ENCODE results near the gene IPO4. TPM values are rescaled to one million over a fixed set of nuclear protein-coding genes. Genes with fewer than 3 reads are reported as not detected.

IPO4 gene
- total and polyA plus RNA-seq, 2 of the 13 experiments (the other 11 are each of a cell fraction or from before 2014, with no cell fraction given), result 39.0 to 179 TPM

GRCh38 chr14:24188251-24189058 is at the start of gene IPO4 (continued):
- peak; percentile 81 for TF ChIP-seq TIGD3 (CRISPR knock-in tag; IDR thresholded peaks at IDR 0.05; ENCODE audit: borderline replicate concordance)
- peak; percentile 98; the same call in 1 of the 2 replicates for TF ChIP-seq NRL (CRISPR knock-in tag; IDR thresholded peaks at IDR 0.05; ENCODE audit: borderline replicate concordance)
- peak; percentile 99 for TF ChIP-seq ETS1 (CRISPR knock-in tag; IDR thresholded peaks at IDR 0.05)
- peak; percentile 98 for TF ChIP-seq ZNF574 (CRISPR knock-in tag; IDR thresholded peaks at IDR 0.05)
- TF ChIP-seq HNRNPL (IDR thresholded peaks at IDR 0.05; ENCODE audit: low read depth, low read length), result peak; percentile 62; the same call in 1 of the 2 replicates
- peak; percentile 89; the same call in 1 of the 2 replicates for TF ChIP-seq EHMT2 (IDR thresholded peaks at IDR 0.05; ENCODE audit: borderline replicate concordance, low read depth, low read length)
- TF ChIP-seq ZNF180 (CRISPR knock-in tag; IDR thresholded peaks at IDR 0.05; ENCODE audit: borderline replicate concordance, low read depth), result 0 out of 2 replicates have a peak, but pooled peaks have one; percentile 32
- TF ChIP-seq ZSCAN25 (CRISPR knock-in tag; IDR thresholded peaks at IDR 0.05), result peak; percentile 93
- peak; percentile 100 for TF ChIP-seq ZNF275 (CRISPR knock-in tag; IDR thresholded peaks at IDR 0.05; ENCODE audit: borderline replicate concordance)
- peak; percentile 100 for TF ChIP-seq KAT8 (CRISPR knock-in tag; IDR thresholded peaks at IDR 0.05)
- peak; percentile 86; the same call in 1 of the 2 replicates for TF ChIP-seq ZKSCAN1 (IDR thresholded peaks at IDR 0.05; ENCODE audit: low read length)
- TF ChIP-seq PCBP2 (optimal IDR thresholded peaks at IDR 0.05; ENCODE audit: low read depth, low read length, poor library complexity, severe bottlenecking), result peak; percentile 73
- TF ChIP-seq MEIS2 (CRISPR knock-in tag; IDR thresholded peaks at IDR 0.05), result peak; percentile 66
- peak; percentile 95 for TF ChIP-seq PATZ1 (CRISPR knock-in tag; IDR thresholded peaks at IDR 0.05)
- TF ChIP-seq NFE2 (CRISPR knock-in tag; IDR thresholded peaks at IDR 0.05), result no peak
- peak; percentile 91 for TF ChIP-seq MIER2 (CRISPR knock-in tag; IDR thresholded peaks at IDR 0.05)

All from HepG2 (cell line).